ENCODE results near the gene R3HCC1L. TPM values are rescaled to one million over a fixed set of nuclear protein-coding genes. Genes with fewer than 3 reads are reported as not detected.

Gene R3HCC1L
- polyA plus RNA-seq, 1 donor from 2014 or later = 12.8 TPM

DNA sequence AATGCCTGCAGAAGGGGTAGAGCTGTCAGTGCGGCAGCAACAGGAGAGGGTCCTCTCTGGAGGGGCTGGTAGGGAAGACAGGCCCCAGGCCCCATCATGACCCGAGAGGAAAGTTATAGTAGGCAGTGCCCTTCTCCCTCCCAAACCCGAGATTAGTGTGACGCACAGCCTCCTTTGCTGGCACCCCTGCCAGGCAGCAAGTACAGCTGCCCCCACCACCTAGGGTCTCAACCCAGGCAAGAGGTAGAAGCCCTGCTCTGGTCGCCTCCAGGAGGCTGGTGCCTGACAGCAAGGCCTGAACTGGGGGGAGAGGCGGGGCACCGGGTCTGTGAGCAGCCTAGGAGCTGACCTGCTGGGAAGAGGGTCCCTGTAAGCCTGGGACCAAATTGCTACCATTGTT, 118.0 kb downstream of the R3HCC1L start:
- no peaks in the 10 kb centered on the region for H4K20me1 ChIP-seq (ENCODE audit: insufficient read depth)
- H3K27ac ChIP-seq (ENCODE audit: low read length) = no peak overlapping the region
- no peaks in the 10 kb centered on the region for H3K36me3 ChIP-seq (ENCODE audit: insufficient read depth, low read length)
- H3K4me3 ChIP-seq (ENCODE audit: low read length) = no peak overlapping the region
- H3K9ac ChIP-seq (ENCODE audit: low read length) = no peak overlapping the region
- H3K79me2 ChIP-seq (replicated peaks; ENCODE audit: insufficient read depth, low read length) = no peaks in the 10 kb centered on the region
- no peaks in the 10 kb centered on the region for H3K27me3 ChIP-seq (ENCODE audit: insufficient read depth, low read depth, low read length)
- TF ChIP-seq SMC3 (conservative IDR thresholded peaks at IDR 0.05; ENCODE audit: poor library complexity) (no peak), POLR2AphosphoS5 (IDR thresholded peaks at IDR 0.05) (no peak), TAF1 (IDR thresholded peaks at IDR 0.05; ENCODE audit: low read depth) (no peak), MXI1 (conservative IDR thresholded peaks at IDR 0.05; ENCODE audit: poor library complexity, severe bottlenecking) (no peak), CTCF (IDR thresholded peaks at IDR 0.05; ENCODE audit: poor library complexity, severe bottlenecking) (no peak), EP300 (conservative IDR thresholded peaks at IDR 0.05; ENCODE audit: poor library complexity, severe bottlenecking) (no peak), EZH2 (IDR thresholded peaks at IDR 0.05; ENCODE audit: borderline replicate concordance, insufficient read depth, low read length, poor library complexity, severe bottlenecking) (no peak), RAD21 (conservative IDR thresholded peaks at IDR 0.05) (no peak)
- TF ChIP-seq, protein P1, sequence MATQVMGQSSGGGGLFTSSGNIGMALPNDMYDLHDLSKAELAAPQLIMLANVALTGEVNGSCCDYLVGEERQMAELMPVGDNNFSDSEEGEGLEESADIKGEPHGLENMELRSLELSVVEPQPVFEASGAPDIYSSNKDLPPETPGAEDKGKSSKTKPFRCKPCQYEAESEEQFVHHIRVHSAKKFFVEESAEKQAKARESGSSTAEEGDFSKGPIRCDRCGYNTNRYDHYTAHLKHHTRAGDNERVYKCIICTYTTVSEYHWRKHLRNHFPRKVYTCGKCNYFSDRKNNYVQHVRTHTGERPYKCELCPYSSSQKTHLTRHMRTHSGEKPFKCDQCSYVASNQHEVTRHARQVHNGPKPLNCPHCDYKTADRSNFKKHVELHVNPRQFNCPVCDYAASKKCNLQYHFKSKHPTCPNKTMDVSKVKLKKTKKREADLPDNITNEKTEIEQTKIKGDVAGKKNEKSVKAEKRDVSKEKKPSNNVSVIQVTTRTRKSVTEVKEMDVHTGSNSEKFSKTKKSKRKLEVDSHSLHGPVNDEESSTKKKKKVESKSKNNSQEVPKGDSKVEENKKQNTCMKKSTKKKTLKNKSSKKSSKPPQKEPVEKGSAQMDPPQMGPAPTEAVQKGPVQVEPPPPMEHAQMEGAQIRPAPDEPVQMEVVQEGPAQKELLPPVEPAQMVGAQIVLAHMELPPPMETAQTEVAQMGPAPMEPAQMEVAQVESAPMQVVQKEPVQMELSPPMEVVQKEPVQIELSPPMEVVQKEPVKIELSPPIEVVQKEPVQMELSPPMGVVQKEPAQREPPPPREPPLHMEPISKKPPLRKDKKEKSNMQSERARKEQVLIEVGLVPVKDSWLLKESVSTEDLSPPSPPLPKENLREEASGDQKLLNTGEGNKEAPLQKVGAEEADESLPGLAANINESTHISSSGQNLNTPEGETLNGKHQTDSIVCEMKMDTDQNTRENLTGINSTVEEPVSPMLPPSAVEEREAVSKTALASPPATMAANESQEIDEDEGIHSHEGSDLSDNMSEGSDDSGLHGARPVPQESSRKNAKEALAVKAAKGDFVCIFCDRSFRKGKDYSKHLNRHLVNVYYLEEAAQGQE (IDR thresholded peaks at IDR 0.05; ENCODE audit: borderline replicate concordance) = no peak
- no peak overlapping the region for H3K4me2 ChIP-seq (ENCODE audit: low read length)
- no peaks in the 10 kb centered on the region for H3F3A ChIP-seq (ENCODE audit: insufficient read depth, low read length, poor library complexity, severe bottlenecking)
- no peak overlapping the region for H2AFZ ChIP-seq (ENCODE audit: low read depth, low read length)
- H3K9me3 ChIP-seq (ENCODE audit: low read length) = no peaks in the 10 kb centered on the region
- no peaks in the 10 kb centered on the region for H3K9me2 ChIP-seq (ENCODE audit: insufficient read depth, low read length)

DNA sequence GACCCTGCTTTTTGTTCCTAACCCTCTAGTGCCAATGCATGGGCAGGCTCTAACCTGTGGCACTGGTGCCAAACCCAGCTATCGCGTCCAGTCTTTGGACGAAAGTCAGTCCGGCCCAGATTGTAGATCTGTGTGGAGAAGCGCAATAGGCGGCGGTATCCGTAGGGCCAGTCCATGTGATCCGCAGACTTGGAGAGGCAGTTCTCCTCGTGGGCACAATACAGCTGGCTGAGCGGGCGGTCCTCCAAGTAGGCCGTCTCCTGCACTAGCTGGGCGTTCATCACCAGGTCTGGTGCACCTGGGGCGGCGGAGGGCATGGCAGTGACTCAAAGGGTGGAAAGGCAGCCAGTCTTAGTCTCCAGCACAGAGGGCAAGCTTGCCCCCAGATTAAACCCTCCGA, 119.0 kb downstream of the R3HCC1L start:
- Histone ChIP-seq H2AFZ (ENCODE audit: low read depth, low read length) (no peak overlapping the region), H4K20me1 (ENCODE audit: insufficient read depth) (no peaks in the 10 kb centered on the region), H3K36me3 (ENCODE audit: insufficient read depth, low read length) (no peaks in the 10 kb centered on the region), H3K4me3 (ENCODE audit: low read length) (no peak overlapping the region), H3K9ac (ENCODE audit: low read length) (no peak overlapping the region), H3K79me2 (replicated peaks; ENCODE audit: insufficient read depth, low read length) (no peaks in the 10 kb centered on the region), H3K9me3 (ENCODE audit: low read length) (no peaks in the 10 kb centered on the region), H3K9me2 (ENCODE audit: insufficient read depth, low read length) (no peaks in the 10 kb centered on the region), H3F3A (ENCODE audit: insufficient read depth, low read length, poor library complexity, severe bottlenecking) (no peaks in the 10 kb centered on the region), H3K27ac (ENCODE audit: low read length) (no peak overlapping the region), H3K27me3 (ENCODE audit: insufficient read depth, low read depth, low read length) (no peaks in the 10 kb centered on the region), H3K4me2 (ENCODE audit: low read length) (no peak overlapping the region)
- no peak for TF ChIP-seq EP300 (conservative IDR thresholded peaks at IDR 0.05; ENCODE audit: poor library complexity, severe bottlenecking)
- TF ChIP-seq CTCF (IDR thresholded peaks at IDR 0.05; ENCODE audit: poor library complexity, severe bottlenecking) = no peak
- TF ChIP-seq POLR2AphosphoS5 (IDR thresholded peaks at IDR 0.05) = no peak
- no peak for TF ChIP-seq MXI1 (conservative IDR thresholded peaks at IDR 0.05; ENCODE audit: poor library complexity, severe bottlenecking)
- TF ChIP-seq EZH2 (IDR thresholded peaks at IDR 0.05; ENCODE audit: borderline replicate concordance, insufficient read depth, low read length, poor library complexity, severe bottlenecking) = no peak
- no peak for TF ChIP-seq RAD21 (conservative IDR thresholded peaks at IDR 0.05)
- TF ChIP-seq SMC3 (conservative IDR thresholded peaks at IDR 0.05; ENCODE audit: poor library complexity) = no peak

Measured in neural cell (in vitro differentiated cells).